Keratinocyte (primary cell): ENCODE measurements around the gene REG4. TPM values are rescaled to one million over a fixed set of nuclear protein-coding genes. Genes with fewer than 3 reads are reported as not detected.
"Not testable (repeated sequence)": the region's sequence is repeated elsewhere in the genome, so short reads cannot be mapped to it uniquely, and the experiment has no call there.

Experiments
- DNase-seq: peaks from one replicate; pipeline ENCODE4 v3.0.0-alpha.2; 2011; ENCODE audit warnings: low read depth, missing footprints, low spot score
- FAIRE-seq: peaks from 2 replicates; lab custom pipeline; 2011; peaks lifted over from hg19 to GRCh38; lab: Jason Lieb, UNC
- H2AFZ ChIP-seq: 2 replicates; pipeline ENCODE4 v1.6.0; 2012; ENCODE audit warnings: low read length, control low read depth, inconsistent platforms; ENCODE audit not compliant: control insufficient read depth
- H3K27ac ChIP-seq: 2 replicates; pipeline ENCODE4 v1.5.1; 2011; ENCODE audit warnings: low read length; ENCODE audit not compliant: control insufficient read depth, insufficient read depth
- H3K27me3 ChIP-seq: 3 replicates; pipeline ENCODE4 v1.6.0; 2011; ENCODE audit warnings: low read length; ENCODE audit not compliant: control insufficient read depth, insufficient read depth; ENCODE audit errors: extremely low read depth
- H3K36me3 ChIP-seq, 2 experiments: 2 replicates in 1 of 2; 3 replicates in 1 of 2; pipeline ENCODE4 v1.5.1; 2011; ENCODE audit warnings: low read length in 2 of 2, mild to moderate bottlenecking in 1 of 2; ENCODE audit not compliant: control insufficient read depth in 2 of 2, insufficient read depth in 2 of 2; ENCODE audit errors: extremely low read depth in 1 of 2
- H3K4me1 ChIP-seq: 3 replicates; pipeline ENCODE4 v1.5.1; 2011; ENCODE audit warnings: low read length; ENCODE audit not compliant: control insufficient read depth, insufficient read depth; ENCODE audit errors: extremely low read depth
- H3K4me2 ChIP-seq: 3 replicates; pipeline ENCODE4 v1.6.0; 2011; ENCODE audit warnings: low read depth, low read length; ENCODE audit not compliant: control insufficient read depth, insufficient read depth; ENCODE audit errors: extremely low read depth
- H3K4me3 ChIP-seq, 3 experiments: fragments of 200-600 bp in 1 of 3; sonication (generic) in 1 of 3; 2 replicates in 2 of 3; 3 replicates in 1 of 3; pipeline ENCODE4 v1.5.1; 2011 to 2016; ENCODE audit warnings: low read length in 3 of 3, mild to moderate bottlenecking in 3 of 3, control low read depth in 2 of 3, inconsistent platforms in 1 of 3, low read depth in 1 of 3, mixed read lengths in 1 of 3, mixed run types in 1 of 3, moderate library complexity in 1 of 3; ENCODE audit not compliant: control insufficient read depth in 2 of 3, insufficient read depth in 2 of 3; ENCODE audit errors: extremely low read depth in 1 of 3
- H3K79me2 ChIP-seq: 2 replicates; pipeline ENCODE4 v1.6.0; 2012; ENCODE audit warnings: low read length; ENCODE audit not compliant: control insufficient read depth, insufficient read depth
- H3K9ac ChIP-seq: 3 replicates; pipeline ENCODE4 v1.6.0; 2011; ENCODE audit warnings: low read length; ENCODE audit not compliant: control insufficient read depth, insufficient read depth; ENCODE audit errors: extremely low read depth
- H3K9me1 ChIP-seq: 3 replicates; pipeline ENCODE4 v1.6.0; 2011; ENCODE audit warnings: low read length; ENCODE audit not compliant: control insufficient read depth, insufficient read depth; ENCODE audit errors: extremely low read depth
- H3K9me3 ChIP-seq: 2 replicates; pipeline ENCODE4 v1.5.1; 2012; ENCODE audit warnings: low read depth, low read length; ENCODE audit not compliant: control insufficient read depth
- H4K20me1 ChIP-seq: 3 replicates; pipeline ENCODE4 v1.6.0; 2011; ENCODE audit warnings: low read length; ENCODE audit not compliant: control insufficient read depth, insufficient read depth; ENCODE audit errors: extremely low read depth
- CTCF ChIP-seq, 3 experiments: IDR thresholded peaks in 1 of 3; conservative IDR thresholded peaks in 1 of 3; optimal IDR thresholded peaks in 1 of 3; 2 replicates in 2 of 3; 3 replicates in 1 of 3; pipeline versions ENCODE3 to v1.5.1; 2011; ENCODE audit warnings: low read length in 3 of 3, mild to moderate bottlenecking in 3 of 3, moderate library complexity in 2 of 3, control low read depth in 1 of 3, inconsistent platforms in 1 of 3; ENCODE audit not compliant: insufficient read depth in 2 of 3; ENCODE audit errors: extremely low read depth in 1 of 3
- EZH2 ChIP-seq: IDR thresholded peaks from one replicate; pipeline ENCODE4 v1.6.1; 2012; ENCODE audit warnings: inconsistent platforms, mild to moderate bottlenecking, low read length, moderate library complexity
- dilution Hi-C: fragments of 300-500 bp; cut with MboI; formaldehyde crosslinking; loops from one replicate; pipeline ENCODE4 v1.7.0; 2020; ENCODE audit warnings: low sequenced_read_pairs; ENCODE audit not compliant: extremely low pct_ligation_motif_present
- polyA plus RNA-seq, 5 experiments: library from polyadenylated mRNA; depleted of rRNA in 3 of 5; stranded (reverse) in 3 of 5; stranded (forward) in 1 of 5; unstranded in 1 of 5; fragments of >200 nt; gene quantifications; 1 replicate in 1 of 5; 2 replicates in 3 of 5; 3 replicates in 1 of 5; pipeline versions ENCODE4 v1.2.1 to v1.2.3, GENCODE V29; 2011 to 2012; ENCODE audit warnings: missing spikeins in 2 of 5, low read depth in 1 of 5, low replicate concordance in 1 of 5

REG4 gene
- polyA plus RNA-seq, 1 donor (not counting 4 experiments of a cell fraction or from before 2014, with no cell fraction given): not detected

GRCh38 chr1:119829625-119830024, 18.4 kb upstream of the REG4 start:
- H3K9ac ChIP-seq: no peak overlapping the region
- H3K36me3 ChIP-seq: no peaks in the 10 kb centered on the region
- TF ChIP-seq CTCF (optimal IDR thresholded peaks at IDR 0.05 in 1 of 3, IDR thresholded peaks at IDR 0.05 in 1 of 3, conservative IDR thresholded peaks at IDR 0.05 in 1 of 3; ENCODE audit: extremely low read depth in 1 of 3, insufficient read depth in 2 of 3, low read length in 3 of 3) (no peak), EZH2 (no peak)
- DNase-seq (no peak), FAIRE-seq (no peak)
- peaks cover 4% of the 10 kb centered on the region for H3K27me3 ChIP-seq
- H3K79me2 ChIP-seq: no peaks in the 10 kb centered on the region
- H3K9me1 ChIP-seq: no peaks in the 10 kb centered on the region
- no peak overlapping the region for H2AFZ ChIP-seq
- no peaks in the 10 kb centered on the region for H3K9me3 ChIP-seq
- no peaks in the 10 kb centered on the region for H4K20me1 ChIP-seq
- H3K27ac ChIP-seq: no peak overlapping the region
- H3K4me3 ChIP-seq: no peak overlapping the region
- dilution Hi-C loops: no loop called here
- no peaks in the 10 kb centered on the region for H3K4me1 ChIP-seq
- no peak overlapping the region for H3K4me2 ChIP-seq

- H3K4me1 ChIP-seq, DNase-seq, FAIRE-seq, dilution Hi-C loops, H3K79me2 ChIP-seq, H3K4me3 ChIP-seq, H4K20me1 ChIP-seq, H3K4me2 ChIP-seq, H3K9ac ChIP-seq, H3K36me3 ChIP-seq, H3K27me3 ChIP-seq, H3K9me3 ChIP-seq, H3K9me1 ChIP-seq, H2AFZ ChIP-seq, H3K27ac ChIP-seq: not testable (repeated sequence)
These were observed 17.7 kb upstream of the REG4 start for GRCh38 chr1:119829006-119829405.

GRCh38 chr1:119828266-119828665, 17.0 kb upstream of the REG4 start:
- Histone ChIP-seq H4K20me1 (no peaks in the 10 kb centered on the region), H3K9me3 (no peaks in the 10 kb centered on the region), H3K4me1 (no peaks in the 10 kb centered on the region), H3K4me3 (no peak overlapping the region), H3K9ac (no peak overlapping the region), H3K9me1 (no peaks in the 10 kb centered on the region), H3K79me2 (no peaks in the 10 kb centered on the region), H3K36me3 (no peaks in the 10 kb centered on the region), H3K4me2 (no peak overlapping the region), H3K27ac (no peak overlapping the region), H2AFZ (no peak overlapping the region), H3K27me3 (peaks cover 4% of the 10 kb centered on the region)
- DNase-seq (no peak), FAIRE-seq (no peak)
- no peak for TF ChIP-seq CTCF (optimal IDR thresholded peaks at IDR 0.05 in 1 of 3, IDR thresholded peaks at IDR 0.05 in 1 of 3, conservative IDR thresholded peaks at IDR 0.05 in 1 of 3; ENCODE audit: extremely low read depth in 1 of 3, insufficient read depth in 2 of 3, low read length in 3 of 3)
- no peak for TF ChIP-seq EZH2
- dilution Hi-C loops: no loop called here
